Cardiac fibroblast (primary cell): Measurements from ENCODE around the gene MYT1.

Experiments used
- DNase-seq, 2 donors: peaks; one replicate each; pipeline versions ENCODE4 v3.0.0 to v3.0.0-alpha.2; 2010; ENCODE audit warnings: low read depth in 2 of 2
- H3K4me3 ChIP-seq, 2 donors: replicated peaks in 1 of 2; 1 replicate in 1 of 2; 2 replicates in 1 of 2; pipeline ENCODE4 v1.5.1; 2011; ENCODE audit warnings: low read depth in 2 of 2, low read length in 2 of 2, mild to moderate bottlenecking in 2 of 2, moderate library complexity in 1 of 2
- TF ChIP-seq, protein P1 (sequence below): IDR thresholded peaks from one replicate; pipeline ENCODE4 v1.5.1; 2011; ENCODE audit warnings: low read depth, mild to moderate bottlenecking, low read length, inconsistent platforms

Gene MYT1

DNA sequence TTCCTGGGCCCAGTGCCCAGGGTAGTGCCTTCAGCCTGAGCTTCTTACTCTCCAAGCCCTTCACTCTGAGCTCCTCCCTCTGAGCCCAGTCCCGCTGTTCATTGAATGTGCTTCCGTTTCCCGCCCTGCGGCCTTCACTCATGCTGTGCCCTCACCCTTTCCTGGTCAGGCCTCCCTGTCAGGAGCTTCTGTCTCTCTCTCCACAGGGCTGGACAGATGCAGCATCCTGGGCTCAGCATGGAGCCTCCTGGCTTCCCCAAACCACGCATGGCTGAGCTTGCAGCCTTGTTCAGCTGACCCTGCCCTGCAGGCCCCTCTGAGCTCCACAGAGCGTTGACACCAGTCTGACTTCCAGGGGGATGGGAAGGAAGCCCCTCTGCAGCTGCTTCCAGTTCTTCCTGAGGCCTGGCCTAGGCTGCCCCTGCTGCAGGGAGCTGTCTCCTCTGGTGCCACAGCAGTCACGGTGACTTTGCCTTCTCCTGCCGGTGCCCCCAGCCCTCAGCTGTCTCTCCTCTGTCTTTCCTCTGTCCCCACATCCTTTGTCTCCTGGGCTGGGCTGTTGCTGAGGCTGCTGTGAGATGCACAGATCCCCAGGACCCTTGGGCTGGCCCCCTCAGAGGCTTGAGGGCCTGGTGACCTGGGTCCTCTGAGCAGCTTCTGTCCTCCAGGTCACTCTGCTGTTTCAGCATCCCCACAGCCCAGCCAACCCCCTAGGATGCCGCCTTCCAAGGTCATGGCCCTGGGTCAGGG, 7.9 kb upstream of the MYT1 start:
- DNase-seq = no peak
- no peak overlapping the region for H3K4me3 ChIP-seq
- TF ChIP-seq, protein P1, sequence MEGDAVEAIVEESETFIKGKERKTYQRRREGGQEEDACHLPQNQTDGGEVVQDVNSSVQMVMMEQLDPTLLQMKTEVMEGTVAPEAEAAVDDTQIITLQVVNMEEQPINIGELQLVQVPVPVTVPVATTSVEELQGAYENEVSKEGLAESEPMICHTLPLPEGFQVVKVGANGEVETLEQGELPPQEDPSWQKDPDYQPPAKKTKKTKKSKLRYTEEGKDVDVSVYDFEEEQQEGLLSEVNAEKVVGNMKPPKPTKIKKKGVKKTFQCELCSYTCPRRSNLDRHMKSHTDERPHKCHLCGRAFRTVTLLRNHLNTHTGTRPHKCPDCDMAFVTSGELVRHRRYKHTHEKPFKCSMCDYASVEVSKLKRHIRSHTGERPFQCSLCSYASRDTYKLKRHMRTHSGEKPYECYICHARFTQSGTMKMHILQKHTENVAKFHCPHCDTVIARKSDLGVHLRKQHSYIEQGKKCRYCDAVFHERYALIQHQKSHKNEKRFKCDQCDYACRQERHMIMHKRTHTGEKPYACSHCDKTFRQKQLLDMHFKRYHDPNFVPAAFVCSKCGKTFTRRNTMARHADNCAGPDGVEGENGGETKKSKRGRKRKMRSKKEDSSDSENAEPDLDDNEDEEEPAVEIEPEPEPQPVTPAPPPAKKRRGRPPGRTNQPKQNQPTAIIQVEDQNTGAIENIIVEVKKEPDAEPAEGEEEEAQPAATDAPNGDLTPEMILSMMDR = no peak

- DNase-seq = no peak
- no peak overlapping the region for H3K4me3 ChIP-seq
- TF ChIP-seq, protein P1 = no peak
Observed at GRCh38 chr20:64156886-64157875, 7.1 kb upstream of the MYT1 start.

DNA sequence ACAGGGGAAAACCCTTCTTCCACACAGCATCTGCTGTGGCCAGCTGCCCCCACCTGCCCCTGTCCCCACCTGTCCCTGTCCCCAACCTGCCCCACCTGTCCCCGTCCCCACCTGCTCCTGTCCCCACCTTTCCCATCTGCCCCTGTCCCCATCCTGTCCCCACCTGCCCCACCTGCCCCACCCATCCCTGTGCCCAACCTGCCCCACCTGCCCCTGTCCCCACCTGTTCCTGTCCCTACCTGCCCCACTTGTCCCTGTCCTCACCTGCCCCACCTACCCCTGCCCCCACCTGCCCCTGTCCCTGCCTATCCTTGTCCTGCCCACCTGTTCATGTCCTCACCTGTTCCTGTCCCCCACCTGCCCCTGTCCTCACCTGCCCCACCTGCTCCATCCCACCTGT, 6.4 kb upstream of the MYT1 start:
- TF ChIP-seq, protein P1 = no peak
- no peak overlapping the region for H3K4me3 ChIP-seq
- DNase-seq = no peak

GRCh38 chr20:64158346-64159285, 5.6 kb upstream of the MYT1 start:
- H3K4me3 ChIP-seq = no peak overlapping the region
- TF ChIP-seq, protein P1 = no peak
- DNase-seq = no peak

GRCh38 chr20:64159286-64159680, 5.0 kb upstream of the MYT1 start:
- DNase-seq = no peak
- no peak overlapping the region for H3K4me3 ChIP-seq
- TF ChIP-seq, protein P1 = no peak

- TF ChIP-seq, protein P1 = no peak
- no peak overlapping the region for H3K4me3 ChIP-seq
- DNase-seq = no peak
Observed at GRCh38 chr20:64159711-64160110, 4.5 kb upstream of the MYT1 start.
